Measurements from ENCODE around the gene GPATCH1. TPM values are rescaled to one million over a fixed set of nuclear protein-coding genes. Genes with fewer than 3 reads are reported as not detected.

GPATCH1 gene
- total and polyA plus RNA-seq, 9 of the 15 experiments (the other 6 are each of a cell fraction or from before 2014, with no cell fraction given) = 3.7 to 9.7 (median 7.7) TPM

- TF ChIP-seq, protein P1, sequence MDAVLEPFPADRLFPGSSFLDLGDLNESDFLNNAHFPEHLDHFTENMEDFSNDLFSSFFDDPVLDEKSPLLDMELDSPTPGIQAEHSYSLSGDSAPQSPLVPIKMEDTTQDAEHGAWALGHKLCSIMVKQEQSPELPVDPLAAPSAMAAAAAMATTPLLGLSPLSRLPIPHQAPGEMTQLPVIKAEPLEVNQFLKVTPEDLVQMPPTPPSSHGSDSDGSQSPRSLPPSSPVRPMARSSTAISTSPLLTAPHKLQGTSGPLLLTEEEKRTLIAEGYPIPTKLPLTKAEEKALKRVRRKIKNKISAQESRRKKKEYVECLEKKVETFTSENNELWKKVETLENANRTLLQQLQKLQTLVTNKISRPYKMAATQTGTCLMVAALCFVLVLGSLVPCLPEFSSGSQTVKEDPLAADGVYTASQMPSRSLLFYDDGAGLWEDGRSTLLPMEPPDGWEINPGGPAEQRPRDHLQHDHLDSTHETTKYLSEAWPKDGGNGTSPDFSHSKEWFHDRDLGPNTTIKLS (IDR thresholded peaks at IDR 0.05; ENCODE audit: borderline replicate concordance, low read depth) = no peak
- TF ChIP-seq, protein P2, sequence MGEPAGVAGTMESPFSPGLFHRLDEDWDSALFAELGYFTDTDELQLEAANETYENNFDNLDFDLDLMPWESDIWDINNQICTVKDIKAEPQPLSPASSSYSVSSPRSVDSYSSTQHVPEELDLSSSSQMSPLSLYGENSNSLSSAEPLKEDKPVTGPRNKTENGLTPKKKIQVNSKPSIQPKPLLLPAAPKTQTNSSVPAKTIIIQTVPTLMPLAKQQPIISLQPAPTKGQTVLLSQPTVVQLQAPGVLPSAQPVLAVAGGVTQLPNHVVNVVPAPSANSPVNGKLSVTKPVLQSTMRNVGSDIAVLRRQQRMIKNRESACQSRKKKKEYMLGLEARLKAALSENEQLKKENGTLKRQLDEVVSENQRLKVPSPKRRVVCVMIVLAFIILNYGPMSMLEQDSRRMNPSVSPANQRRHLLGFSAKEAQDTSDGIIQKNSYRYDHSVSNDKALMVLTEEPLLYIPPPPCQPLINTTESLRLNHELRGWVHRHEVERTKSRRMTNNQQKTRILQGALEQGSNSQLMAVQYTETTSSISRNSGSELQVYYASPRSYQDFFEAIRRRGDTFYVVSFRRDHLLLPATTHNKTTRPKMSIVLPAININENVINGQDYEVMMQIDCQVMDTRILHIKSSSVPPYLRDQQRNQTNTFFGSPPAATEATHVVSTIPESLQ (CRISPR knock-in tag; IDR thresholded peaks at IDR 0.05) = no peak
- TF ChIP-seq, protein P3, sequence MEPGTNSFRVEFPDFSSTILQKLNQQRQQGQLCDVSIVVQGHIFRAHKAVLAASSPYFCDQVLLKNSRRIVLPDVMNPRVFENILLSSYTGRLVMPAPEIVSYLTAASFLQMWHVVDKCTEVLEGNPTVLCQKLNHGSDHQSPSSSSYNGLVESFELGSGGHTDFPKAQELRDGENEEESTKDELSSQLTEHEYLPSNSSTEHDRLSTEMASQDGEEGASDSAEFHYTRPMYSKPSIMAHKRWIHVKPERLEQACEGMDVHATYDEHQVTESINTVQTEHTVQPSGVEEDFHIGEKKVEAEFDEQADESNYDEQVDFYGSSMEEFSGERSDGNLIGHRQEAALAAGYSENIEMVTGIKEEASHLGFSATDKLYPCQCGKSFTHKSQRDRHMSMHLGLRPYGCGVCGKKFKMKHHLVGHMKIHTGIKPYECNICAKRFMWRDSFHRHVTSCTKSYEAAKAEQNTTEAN (CRISPR knock-in tag; IDR thresholded peaks at IDR 0.05) = no peak
- TF ChIP-seq ZNF740 (CRISPR knock-in tag; IDR thresholded peaks at IDR 0.05) (no peak), ZNF740 (tag; IDR thresholded peaks at IDR 0.05) (no peak), SNRNP70 (optimal IDR thresholded peaks at IDR 0.05; ENCODE audit: low read depth, low read length) (no peak), STAT5A (IDR thresholded peaks at IDR 0.05; ENCODE audit: borderline replicate concordance, low read length) (no peak), ZNF274 (IDR thresholded peaks at IDR 0.05; ENCODE audit: borderline replicate concordance, low read depth, low read length) (no peak), SMAD4 (CRISPR knock-in tag; conservative IDR thresholded peaks at IDR 0.05) (peak; percentile 73), POLR2B (IDR thresholded peaks at IDR 0.05; ENCODE audit: low read depth, partially characterized antibody) (no peak), CHD4 (IDR thresholded peaks at IDR 0.05; ENCODE audit: insufficient read depth, insufficient replicate concordance, low read depth, low read length, poor library complexity, severe bottlenecking) (no peak), MITF (IDR thresholded peaks at IDR 0.05) (no peak), BHLHE40 (IDR thresholded peaks at IDR 0.05; ENCODE audit: low read length) (no peak), POLR2H (tag; IDR thresholded peaks at IDR 0.05; ENCODE audit: low read depth) (no peak), KDM4B (IDR thresholded peaks at IDR 0.05; ENCODE audit: borderline replicate concordance in 2 of 2, low read depth in 1 of 2) (no peak)
- TF ChIP-seq, protein P4, sequence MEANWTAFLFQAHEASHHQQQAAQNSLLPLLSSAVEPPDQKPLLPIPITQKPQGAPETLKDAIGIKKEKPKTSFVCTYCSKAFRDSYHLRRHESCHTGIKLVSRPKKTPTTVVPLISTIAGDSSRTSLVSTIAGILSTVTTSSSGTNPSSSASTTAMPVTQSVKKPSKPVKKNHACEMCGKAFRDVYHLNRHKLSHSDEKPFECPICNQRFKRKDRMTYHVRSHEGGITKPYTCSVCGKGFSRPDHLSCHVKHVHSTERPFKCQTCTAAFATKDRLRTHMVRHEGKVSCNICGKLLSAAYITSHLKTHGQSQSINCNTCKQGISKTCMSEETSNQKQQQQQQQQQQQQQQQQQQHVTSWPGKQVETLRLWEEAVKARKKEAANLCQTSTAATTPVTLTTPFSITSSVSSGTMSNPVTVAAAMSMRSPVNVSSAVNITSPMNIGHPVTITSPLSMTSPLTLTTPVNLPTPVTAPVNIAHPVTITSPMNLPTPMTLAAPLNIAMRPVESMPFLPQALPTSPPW (CRISPR knock-in tag; IDR thresholded peaks at IDR 0.05) = no peak
Observed at GRCh38 chr19:33177417-33177979, 96.5 kb downstream of the GPATCH1 start (continued).

All from K562 (cell line).